ENCODE data around the gene SKOR2.

Gene SKOR2

GRCh38 chr18:47288741-47289140 is 37.3 kb upstream of the SKOR2 start:
- Histone ChIP-seq H3K27me3 (ENCODE audit: insufficient read depth, low read length, poor library complexity, severe bottlenecking) (no peaks in the 10 kb centered on the region), H4K20me1 (ENCODE audit: insufficient read depth, low read length, poor library complexity, severe bottlenecking) (no peaks in the 10 kb centered on the region), H3K9me3 (ENCODE audit: insufficient read depth, low read depth, low read length) (no peaks in the 10 kb centered on the region), H2AFZ (ENCODE audit: low read length) (no peak overlapping the region), H3F3A (ENCODE audit: low read depth) (no peaks in the 10 kb centered on the region), H3K9ac (ENCODE audit: low read depth, low read length, poor library complexity, severe bottlenecking) (no peak overlapping the region), H3K4me1 (ENCODE audit: insufficient read depth, low read length, poor library complexity, severe bottlenecking) (no peaks in the 10 kb centered on the region), H3K36me3 (ENCODE audit: insufficient read depth, low read length) (no peaks in the 10 kb centered on the region), H3K9me2 (replicated peaks; ENCODE audit: low read depth, low read length) (no peaks in the 10 kb centered on the region), H3K4me2 (ENCODE audit: low read depth, low read length, poor library complexity, severe bottlenecking) (no peak overlapping the region), H3K4me3 (ENCODE audit: low read length, poor library complexity, severe bottlenecking) (no peak overlapping the region), H3K79me2 (ENCODE audit: insufficient read depth, low read length) (no peaks in the 10 kb centered on the region)
- no peak for TF ChIP-seq CTCF (conservative IDR thresholded peaks at IDR 0.05; ENCODE audit: low read length)

- Histone ChIP-seq H3K4me2 (ENCODE audit: low read depth, low read length, poor library complexity, severe bottlenecking) (no peak overlapping the region), H3K9me3 (ENCODE audit: insufficient read depth, low read depth, low read length) (no peaks in the 10 kb centered on the region), H2AFZ (ENCODE audit: low read length) (no peak overlapping the region), H3K4me1 (ENCODE audit: insufficient read depth, low read length, poor library complexity, severe bottlenecking) (no peaks in the 10 kb centered on the region), H3K36me3 (ENCODE audit: insufficient read depth, low read length) (no peaks in the 10 kb centered on the region), H3K27me3 (ENCODE audit: insufficient read depth, low read length, poor library complexity, severe bottlenecking) (no peaks in the 10 kb centered on the region), H3K4me3 (ENCODE audit: low read length, poor library complexity, severe bottlenecking) (no peak overlapping the region), H3F3A (ENCODE audit: low read depth) (no peaks in the 10 kb centered on the region), H3K79me2 (ENCODE audit: insufficient read depth, low read length) (no peaks in the 10 kb centered on the region), H3K9ac (ENCODE audit: low read depth, low read length, poor library complexity, severe bottlenecking) (no peak overlapping the region), H4K20me1 (ENCODE audit: insufficient read depth, low read length, poor library complexity, severe bottlenecking) (no peaks in the 10 kb centered on the region), H3K9me2 (replicated peaks; ENCODE audit: low read depth, low read length) (no peaks in the 10 kb centered on the region)
- TF ChIP-seq EZH2phosphoT487 (IDR thresholded peaks at IDR 0.05; ENCODE audit: borderline replicate concordance) = no peak
- TF ChIP-seq CTCF (conservative IDR thresholded peaks at IDR 0.05; ENCODE audit: low read length) = no peak
Measured at GRCh38 chr18:47287911-47288585, 36.6 kb upstream of the SKOR2 start.

GRCh38 chr18:47286776-47287410 is 35.4 kb upstream of the SKOR2 start:
- Histone ChIP-seq H3K79me2 (ENCODE audit: insufficient read depth, low read length) (no peaks in the 10 kb centered on the region), H3K9me2 (replicated peaks; ENCODE audit: low read depth, low read length) (no peaks in the 10 kb centered on the region), H2AFZ (ENCODE audit: low read length) (no peak overlapping the region), H4K20me1 (ENCODE audit: insufficient read depth, low read length, poor library complexity, severe bottlenecking) (no peaks in the 10 kb centered on the region), H3K4me2 (ENCODE audit: low read depth, low read length, poor library complexity, severe bottlenecking) (no peak overlapping the region), H3K27me3 (ENCODE audit: insufficient read depth, low read length, poor library complexity, severe bottlenecking) (no peaks in the 10 kb centered on the region), H3F3A (ENCODE audit: low read depth) (no peaks in the 10 kb centered on the region), H3K9ac (ENCODE audit: low read depth, low read length, poor library complexity, severe bottlenecking) (no peak overlapping the region), H3K4me1 (ENCODE audit: insufficient read depth, low read length, poor library complexity, severe bottlenecking) (no peaks in the 10 kb centered on the region), H3K4me3 (ENCODE audit: low read length, poor library complexity, severe bottlenecking) (no peak overlapping the region), H3K9me3 (ENCODE audit: insufficient read depth, low read depth, low read length) (no peaks in the 10 kb centered on the region), H3K36me3 (ENCODE audit: insufficient read depth, low read length) (no peaks in the 10 kb centered on the region)
- TF ChIP-seq CTCF (conservative IDR thresholded peaks at IDR 0.05; ENCODE audit: low read length) (no peak), EZH2phosphoT487 (IDR thresholded peaks at IDR 0.05; ENCODE audit: borderline replicate concordance) (no peak)

Measured in Loucy (cell line).